A549 treated with CORT108297 at 1 μM for 4 hours (cell line): ENCODE data around the gene MAD1L1. TPM values are rescaled to one million over a fixed set of nuclear protein-coding genes. Genes with fewer than 3 reads are reported as not detected.

ENCODE experiments used
- total RNA-seq: library from RNA; stranded (reverse); fragments of 200-300 nt; extraction: Qiagen RNA extraction; gene quantifications from 5 replicates; pipeline ENCODE4 v1.2.3, GENCODE V29; 2022

Gene MAD1L1
- 16.3 to 27.6 TPM (median 26.0 TPM) in 5 replicates for total RNA-seq

GRCh38 chr7:2232766-2233520, at the start of gene MAD1L1:
TSS of gene MAD1L1 (minus strand) at chr7:2232945. CDS start at chr7:2230133, 2,812 bp downstream.

GRCh38 chr7:2241580-2242540, 9.1 kb upstream of the MAD1L1 start, which contains the start of the genes MRM2 and NUDT1:
TSS of gene MRM2 (minus strand) at chr7:2242205. CDS start at chr7:2242169, 36 bp downstream.
TSS of gene NUDT1 (plus strand) at chr7:2242226. CDS start at chr7:2244575, 2,349 bp downstream.

Other genes with a start within 250 kb of the MAD1L1 start
- gene MRM2, start 9.3 kb upstream of the MAD1L1 start, total RNA-seq: 49.6 to 54.7 TPM (median 50.5 TPM) in 5 replicates
- 83.7 to 114 TPM (median 104 TPM) in 5 replicates for gene NUDT1, start 9.3 kb upstream of the MAD1L1 start, total RNA-seq
- 37.4 to 85.1 TPM (median 77.1 TPM) in 5 replicates for gene SNX8, start 81.5 kb upstream of the MAD1L1 start, total RNA-seq
- gene EIF3B, start 121.9 kb upstream of the MAD1L1 start, total RNA-seq: 223 to 263 TPM (median 224 TPM) in 5 replicates
- 7.8 to 16.3 TPM (median 12.4 TPM) in 5 replicates for gene CHST12, start 170.7 kb upstream of the MAD1L1 start, total RNA-seq
- gene GRIFIN, start 243.5 kb upstream of the MAD1L1 start, total RNA-seq: not detected in 5 replicates